Activated T-cell treated with anti-CD3 and anti-CD28 coated beads for 4 hours (primary cell): Measurements from ENCODE around the gene SHCBP1L.

ENCODE experiments used
- DNase-seq: peaks from one replicate; pipeline ENCODE4 v3.0.0-alpha.2; 2020

Gene SHCBP1L

DNA sequence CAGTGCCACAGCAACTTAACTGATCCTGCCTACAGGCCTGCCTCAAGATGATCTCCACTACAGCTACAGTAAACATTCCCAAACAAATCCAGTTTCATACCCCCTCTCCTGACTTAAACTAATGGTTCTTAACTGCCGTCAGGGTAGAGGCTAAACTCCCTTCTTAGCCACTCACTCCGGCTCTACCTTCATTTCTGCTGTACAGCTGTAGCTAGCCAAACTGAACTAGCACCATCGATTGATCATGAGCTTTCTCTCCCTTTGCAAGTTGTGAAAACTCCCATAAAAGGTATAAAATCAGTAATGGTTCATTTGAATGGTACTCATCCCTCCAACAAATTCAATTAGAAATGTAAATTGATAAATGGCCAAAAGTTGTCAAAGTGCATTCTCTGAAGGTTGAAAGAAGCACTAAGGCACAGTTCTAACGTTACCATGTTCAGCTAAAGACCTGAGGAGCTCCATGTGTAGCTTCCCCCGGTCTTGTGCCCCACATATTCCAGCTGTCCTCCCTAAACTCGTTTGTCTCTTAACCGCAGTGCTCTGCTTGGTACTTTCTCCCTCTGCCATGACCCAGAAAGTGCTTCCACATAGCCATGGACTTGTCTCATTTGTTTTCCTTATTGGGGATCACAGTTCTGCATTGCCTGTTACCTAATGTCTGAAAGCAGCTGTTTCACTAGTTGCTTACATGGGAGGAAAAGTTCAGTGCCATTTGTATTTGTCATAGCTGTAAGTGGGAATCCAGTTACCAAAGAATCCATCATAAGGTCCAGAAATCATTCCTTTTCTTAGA, 64.0 kb downstream of the SHCBP1L start:
- DNase-seq: no peak

DNA sequence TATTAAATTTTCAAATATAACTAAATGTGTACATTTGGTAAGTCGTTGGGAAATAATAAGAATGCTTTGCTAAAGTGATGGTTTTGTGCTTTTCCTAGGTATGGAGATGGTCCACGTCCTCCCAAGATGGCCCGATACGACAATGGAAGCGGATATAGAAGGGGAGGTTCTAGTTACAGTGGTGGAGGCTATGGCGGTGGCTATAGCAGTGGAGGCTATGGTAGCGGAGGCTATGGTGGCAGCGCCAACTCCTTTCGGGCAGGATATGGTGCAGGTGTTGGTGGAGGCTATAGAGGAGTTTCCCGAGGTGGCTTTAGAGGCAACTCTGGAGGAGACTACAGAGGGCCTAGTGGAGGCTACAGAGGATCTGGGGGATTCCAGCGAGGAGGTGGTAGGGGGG, 66.0 kb downstream of the SHCBP1L start:
- DNase-seq: no peak

- no peak for DNase-seq
These were observed 67.4 kb downstream of the SHCBP1L start for GRCh38 chr1:182885591-182885990.

- DNase-seq: no peak
These were observed 68.1 kb downstream of the SHCBP1L start for GRCh38 chr1:182884872-182885271.

GRCh38 chr1:182877842-182878241, 75.1 kb downstream of the SHCBP1L start:
- DNase-seq: no peak

DNA sequence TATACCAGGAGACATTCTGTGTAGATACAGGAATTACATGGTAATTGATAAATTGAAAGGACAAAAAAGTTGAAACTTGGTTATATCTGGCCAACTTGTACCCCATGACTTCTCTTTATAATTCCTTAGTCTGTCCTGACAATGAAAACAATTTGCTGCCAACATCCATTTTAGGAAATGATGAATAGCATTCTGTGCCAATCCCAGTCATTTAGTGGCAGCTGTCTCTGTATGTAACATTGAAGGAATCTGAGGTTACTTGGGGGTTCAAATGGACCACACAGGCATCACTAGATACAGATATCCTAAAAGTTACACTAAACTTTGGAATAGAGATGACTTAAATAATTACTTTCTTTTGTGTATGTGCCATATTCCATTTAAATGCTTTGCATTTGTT, 75.6 kb downstream of the SHCBP1L start:
- no peak for DNase-seq

GRCh38 chr1:182875889-182876288, 77.1 kb downstream of the SHCBP1L start:
- DNase-seq: no peak

DNA sequence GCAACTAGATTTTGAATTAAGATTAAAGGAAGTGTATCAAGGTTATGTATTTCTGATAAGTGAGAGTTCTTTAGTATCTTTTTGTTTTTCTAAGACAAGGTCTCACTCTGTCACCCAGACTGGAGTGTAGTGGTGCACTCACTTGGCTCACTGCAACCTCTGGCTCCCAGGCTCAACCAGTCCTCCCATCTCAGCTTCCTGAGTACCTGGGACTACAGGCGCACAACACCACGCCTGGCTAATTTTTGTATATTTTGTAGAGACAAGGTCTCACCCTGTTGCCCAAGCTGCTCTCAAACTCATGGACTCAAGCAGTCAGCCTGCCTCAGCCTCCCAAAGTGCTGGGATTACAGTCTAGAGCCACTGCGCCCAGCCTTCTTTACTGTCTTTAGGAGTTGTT, 80.1 kb downstream of the SHCBP1L start:
- DNase-seq: no peak

GRCh38 chr1:182869241-182869666, 83.7 kb downstream of the SHCBP1L start:
- no peak for DNase-seq

GRCh38 chr1:182867861-182868260, 85.1 kb downstream of the SHCBP1L start:
- DNase-seq: no peak

- DNase-seq: no peak
These were observed 89.0 kb downstream of the SHCBP1L start for GRCh38 chr1:182863940-182864339.

DNA sequence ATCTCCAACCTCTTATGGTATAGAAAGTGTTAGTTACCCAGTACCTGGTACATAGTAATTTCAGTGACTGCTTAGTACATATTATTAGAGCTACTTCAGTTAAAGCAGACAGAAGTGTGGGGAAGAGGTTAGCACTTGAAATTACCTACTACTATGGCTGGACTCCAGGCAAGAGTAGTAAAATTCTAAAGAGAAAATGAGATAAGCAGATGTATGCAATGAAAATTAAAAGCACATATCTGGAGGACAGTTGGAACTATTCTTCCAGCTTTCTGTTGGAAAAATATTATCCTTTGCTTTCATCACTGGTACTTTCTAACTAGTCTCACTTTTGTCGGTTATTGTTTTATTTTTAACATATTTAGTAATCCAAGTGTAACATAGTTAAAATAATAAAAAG, 90.1 kb downstream of the SHCBP1L start:
- no peak for DNase-seq

DNA sequence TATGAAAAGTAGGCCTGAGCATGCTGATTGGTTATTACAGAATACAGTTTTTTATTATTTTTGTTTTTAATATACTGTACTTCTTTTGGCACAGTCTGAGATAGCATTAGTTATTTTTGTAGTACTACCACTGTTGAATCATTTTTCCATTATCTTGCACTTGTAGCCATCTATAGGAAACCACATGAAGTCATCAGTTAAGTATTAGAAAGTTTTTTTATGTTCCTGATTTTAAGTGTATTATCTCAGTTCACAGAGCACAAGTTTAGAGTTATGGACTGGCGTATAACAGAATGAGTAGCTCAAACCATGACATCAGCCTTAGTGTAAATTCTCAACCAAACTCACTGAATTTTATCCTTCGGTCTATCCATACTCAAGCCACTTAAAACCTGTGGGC, 91.0 kb downstream of the SHCBP1L start:
- no peak for DNase-seq

DNA sequence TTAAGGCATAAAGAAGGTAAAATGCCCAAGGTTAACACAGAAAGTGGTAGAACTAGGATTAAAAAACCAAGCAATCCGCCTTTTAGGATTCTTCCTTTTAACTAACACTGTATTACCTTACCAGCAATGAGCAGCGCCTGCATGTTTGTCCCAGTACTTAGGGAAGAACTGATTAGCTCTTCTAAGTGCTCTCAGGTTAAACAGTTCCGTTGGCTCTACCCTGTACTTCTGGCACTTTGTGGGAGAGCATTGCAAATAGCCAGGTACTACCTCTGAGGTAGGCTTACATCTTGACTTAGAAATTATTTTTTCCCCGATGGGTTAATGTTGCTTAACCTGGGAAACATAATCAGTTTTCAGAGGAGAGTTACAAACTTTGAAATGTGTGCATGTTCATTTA, 92.3 kb downstream of the SHCBP1L start:
- no peak for DNase-seq

DNA sequence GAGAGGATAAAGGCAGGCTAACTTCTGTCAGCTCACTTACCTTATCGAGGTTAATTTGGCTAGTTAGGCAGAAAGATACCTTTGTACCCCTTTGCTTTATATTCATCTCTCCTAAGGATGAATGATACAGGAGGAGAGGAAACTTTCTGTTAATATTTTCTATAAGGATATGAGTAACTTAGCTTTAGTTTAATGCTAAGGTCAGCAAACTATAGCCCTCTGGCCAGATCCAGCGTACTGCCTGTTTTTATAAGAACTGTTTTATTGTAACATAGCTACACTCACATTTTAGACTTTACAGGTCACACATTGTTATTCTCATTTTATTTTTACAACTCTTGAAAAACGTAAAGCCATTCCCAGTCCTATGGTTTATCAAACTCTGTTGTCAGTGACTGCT, 95.8 kb downstream of the SHCBP1L start:
- DNase-seq: no peak

DNA sequence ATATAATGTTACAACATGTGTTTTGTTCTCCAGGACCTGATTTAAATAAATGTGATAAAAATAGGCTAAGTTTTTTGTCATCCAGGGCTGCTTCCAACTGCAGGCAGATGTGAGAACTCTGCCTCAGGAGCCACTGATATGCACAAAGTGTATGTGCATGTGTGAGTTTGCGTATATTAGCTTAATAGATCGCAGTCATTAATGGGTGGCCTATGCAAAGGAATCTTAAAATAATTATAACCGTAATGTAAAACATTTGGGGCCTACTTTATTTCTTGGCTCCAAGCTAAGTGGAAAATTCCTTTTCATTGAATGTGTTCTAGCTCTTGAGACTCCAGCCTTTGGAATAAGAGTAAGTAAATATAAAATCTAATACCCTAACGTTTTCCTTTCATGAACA, 97.1 kb downstream of the SHCBP1L start:
- no peak for DNase-seq

DNA sequence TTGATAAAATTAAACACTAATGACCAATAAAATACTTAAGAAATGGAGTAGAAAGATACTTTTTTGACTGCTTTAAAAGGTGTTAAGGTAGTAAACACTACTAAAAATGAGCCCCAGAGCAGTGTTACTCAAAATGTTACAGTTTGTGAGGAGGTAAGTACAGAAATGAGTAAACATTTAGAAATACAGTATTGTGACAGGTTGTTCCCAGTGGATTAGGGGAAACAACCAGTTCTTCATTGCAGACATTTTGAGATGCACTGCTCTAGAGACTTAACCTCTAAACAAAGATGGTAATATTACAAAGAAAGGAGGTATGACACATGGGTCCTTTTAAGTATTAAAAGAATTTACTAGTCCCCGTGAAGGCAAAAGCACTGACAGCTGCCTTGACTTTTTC, 101.1 kb downstream of the SHCBP1L start:
- DNase-seq: no peak

GRCh38 chr1:182850319-182850718, 102.6 kb downstream of the SHCBP1L start:
- no peak for DNase-seq
